OCI-LY7 (cell line): ENCODE measurements around the gene AKAP13. TPM values are rescaled to one million over a fixed set of nuclear protein-coding genes. Genes with fewer than 3 reads are reported as not detected.

Experiments
- BruUV-seq: library from RNA; stranded (reverse); fragments of 400-500 nt; replicated peaks from 2 replicates; lab custom pipeline; 2021; lab: Mats Ljungman, UMichigan
- CTCF ChIA-PET: fragments of 300-600 bp; sonication (Branson Sonifier 250); formaldehyde crosslinking; loops from one replicate; lab custom pipeline; 2022; ENCODE audit warnings: antibody characterized with exemption; ENCODE audit not compliant: unreplicated experiment; lab: Charles Lee
- POLR2A ChIA-PET: fragments of 300-600 bp; sonication (Branson Sonifier 250); formaldehyde crosslinking; loops from one replicate; lab custom pipeline; 2022; ENCODE audit warnings: antibody characterized with exemption; lab: Charles Lee
- DNase-seq: peaks from one replicate; pipeline ENCODE4 v3.0.0-alpha.2; 2015; ENCODE audit warnings: low spot score
- H2AFZ ChIP-seq: fragments of 200-600 bp; sonication (generic), shearing (Covaris generic); 2 replicates; pipeline ENCODE4 v1.6.1; 2014; ENCODE audit warnings: mild to moderate bottlenecking, antibody characterized with exemption, low read length, moderate library complexity
- H3K27ac ChIP-seq: fragments of 200-600 bp; sonication (generic); 2 replicates; pipeline ENCODE4 v1.5.1; 2014; ENCODE audit warnings: mixed run types, low read depth, mild to moderate bottlenecking, moderate library complexity, low read length, inconsistent platforms; ENCODE audit not compliant: poor library complexity, severe bottlenecking
- H3K36me3 ChIP-seq: fragments of 200-600 bp; sonication (generic); 2 replicates; pipeline ENCODE4 v1.6.1; 2014; ENCODE audit warnings: mild to moderate bottlenecking, antibody characterized with exemption, low read length, moderate library complexity, mixed read lengths; ENCODE audit not compliant: insufficient read depth
- H3K4me1 ChIP-seq: fragments of 200-600 bp; sonication (generic); 2 replicates; pipeline ENCODE4 v1.5.1; 2014; ENCODE audit warnings: mild to moderate bottlenecking, low read length; ENCODE audit not compliant: insufficient read depth, poor library complexity, severe bottlenecking
- H3K4me2 ChIP-seq: fragments of 200-600 bp; sonication (generic); 2 replicates; pipeline ENCODE4 v1.6.1; 2014; ENCODE audit warnings: mild to moderate bottlenecking, low read length
- H3K4me3 ChIP-seq: fragments of 200-600 bp; sonication (generic); 2 replicates; pipeline ENCODE4 v1.5.1; 2014; ENCODE audit warnings: mild to moderate bottlenecking, low read depth, low read length; ENCODE audit not compliant: poor library complexity, severe bottlenecking
- H3K79me2 ChIP-seq: fragments of 200-600 bp; sonication (generic); 2 replicates; pipeline ENCODE4 v1.6.1; 2016; ENCODE audit warnings: low read depth, mild to moderate bottlenecking, low read length, moderate library complexity, mixed read lengths; ENCODE audit not compliant: insufficient read depth
- H3K9me2 ChIP-seq: fragments of 200-600 bp; sonication (generic); 2 replicates; pipeline ENCODE4 v1.6.1; 2016; ENCODE audit warnings: mild to moderate bottlenecking, low read length, mixed read lengths; ENCODE audit not compliant: insufficient read depth
- H3K9me3 ChIP-seq: fragments of 200-600 bp; sonication (generic); 2 replicates; pipeline ENCODE4 v1.6.1; 2014; ENCODE audit warnings: mild to moderate bottlenecking, mixed run types, low read length, mixed read lengths
- H4K20me1 ChIP-seq: fragments of 200-600 bp; sonication (generic); 2 replicates; pipeline ENCODE4 v1.6.1; 2014; ENCODE audit warnings: mild to moderate bottlenecking, antibody characterized with exemption, low read length, moderate library complexity, mixed read lengths; ENCODE audit not compliant: insufficient read depth
- EZH2phosphoT487 ChIP-seq: fragments of 200-600 bp; sonication (generic); IDR thresholded peaks from 2 replicates; pipeline ENCODE4 v1.6.1; 2018; ENCODE audit warnings: low read depth, borderline replicate concordance, mild to moderate bottlenecking, mixed run types, antibody characterized with exemption, low read length, moderate library complexity, mixed read lengths
- intact Hi-C: fragments of 100-400 bp; cut with micrococcal nuclease; formaldehyde crosslinking; loops from one replicate; pipeline ENCODE4 v1.10.0; 2022; ENCODE audit not compliant: unreplicated experiment
- total RNA-seq, 2 experiments: library from RNA; depleted of rRNA in 1 of 2; stranded (reverse); fragments of >200 nt in 1 of 2; shearing (Covaris generic) in 1 of 2; gene quantifications; 2 replicates each; pipeline ENCODE4 v1.2.3, GENCODE V29; 2014 to 2022
- TF ChIP-seq, protein P1 (sequence below): fragments of 200-600 bp; sonication (generic); conservative IDR thresholded peaks from 2 replicates; pipeline ENCODE4 v1.5.1; 2014; ENCODE audit warnings: mild to moderate bottlenecking, antibody characterized with exemption, low read length, moderate library complexity, mixed read lengths

AKAP13 gene
- total RNA-seq, 2 experiments from 2014 or later: 140 to 250 TPM

DNA sequence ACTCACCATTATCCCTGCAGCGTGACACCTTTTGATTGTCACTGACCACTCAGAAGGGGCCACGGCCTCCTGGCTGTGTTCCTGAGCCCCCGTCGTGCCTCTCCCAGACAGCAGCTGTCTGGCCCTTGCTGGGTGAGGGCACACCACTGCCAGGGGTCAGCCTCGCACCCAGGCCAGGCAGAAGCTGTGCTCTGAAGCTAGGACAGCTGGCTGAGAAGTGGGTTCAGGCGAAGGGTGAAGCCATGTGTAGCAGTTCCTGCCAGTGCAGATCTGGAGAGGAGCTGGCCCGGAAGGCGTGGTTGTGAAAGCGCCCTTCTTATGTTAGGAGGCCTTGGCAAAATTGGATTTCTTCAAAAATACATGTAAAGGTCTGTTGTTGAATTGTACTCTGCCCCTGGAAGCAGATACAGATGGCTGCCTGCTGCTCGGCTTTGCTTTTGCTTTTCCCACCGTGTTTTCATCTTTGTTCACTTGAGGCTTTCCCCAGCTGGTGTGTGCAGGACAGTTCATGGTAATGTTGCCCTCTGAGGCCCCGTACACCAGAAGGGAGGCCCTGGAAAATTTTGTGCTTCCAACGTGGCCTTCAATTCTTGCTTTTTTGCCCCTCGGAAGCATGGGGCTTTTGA lies 365.2 kb downstream of the AKAP13 start:
- ChIA-PET POLR2A (no interaction called here), CTCF (interaction anchor here (0.6 kb wide), 1 partner anchor 19 kb away, joined by 3 read pairs; no protein-coding TSS in a partner anchor)
- Histone ChIP-seq H2AFZ (no peak overlapping the region), H3K9me2 (no peaks in the 10 kb centered on the region), H3K36me3 (peaks cover 88% of the 10 kb centered on the region), H3K4me3 (no peak overlapping the region), H3K9me3 (no peaks in the 10 kb centered on the region), H3K27ac (no peak overlapping the region), H3K4me2 (no peak overlapping the region), H3K4me1 (no peaks in the 10 kb centered on the region), H3K79me2 (no peaks in the 10 kb centered on the region), H4K20me1 (no peaks in the 10 kb centered on the region)
- no TSS peak for BruUV-seq
- intact Hi-C loops: no loop called here
- no peak for DNase-seq
- no peak for TF ChIP-seq EZH2phosphoT487
- TF ChIP-seq, protein P1, sequence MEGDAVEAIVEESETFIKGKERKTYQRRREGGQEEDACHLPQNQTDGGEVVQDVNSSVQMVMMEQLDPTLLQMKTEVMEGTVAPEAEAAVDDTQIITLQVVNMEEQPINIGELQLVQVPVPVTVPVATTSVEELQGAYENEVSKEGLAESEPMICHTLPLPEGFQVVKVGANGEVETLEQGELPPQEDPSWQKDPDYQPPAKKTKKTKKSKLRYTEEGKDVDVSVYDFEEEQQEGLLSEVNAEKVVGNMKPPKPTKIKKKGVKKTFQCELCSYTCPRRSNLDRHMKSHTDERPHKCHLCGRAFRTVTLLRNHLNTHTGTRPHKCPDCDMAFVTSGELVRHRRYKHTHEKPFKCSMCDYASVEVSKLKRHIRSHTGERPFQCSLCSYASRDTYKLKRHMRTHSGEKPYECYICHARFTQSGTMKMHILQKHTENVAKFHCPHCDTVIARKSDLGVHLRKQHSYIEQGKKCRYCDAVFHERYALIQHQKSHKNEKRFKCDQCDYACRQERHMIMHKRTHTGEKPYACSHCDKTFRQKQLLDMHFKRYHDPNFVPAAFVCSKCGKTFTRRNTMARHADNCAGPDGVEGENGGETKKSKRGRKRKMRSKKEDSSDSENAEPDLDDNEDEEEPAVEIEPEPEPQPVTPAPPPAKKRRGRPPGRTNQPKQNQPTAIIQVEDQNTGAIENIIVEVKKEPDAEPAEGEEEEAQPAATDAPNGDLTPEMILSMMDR: no peak

- no peak for TF ChIP-seq EZH2phosphoT487
- TF ChIP-seq, protein P1: no peak
- Histone ChIP-seq H3K36me3 (peaks cover 79% of the 10 kb centered on the region), H3K4me1 (no peaks in the 10 kb centered on the region), H3K27ac (no peak overlapping the region), H2AFZ (no peak overlapping the region), H3K9me3 (no peaks in the 10 kb centered on the region), H3K4me3 (no peak overlapping the region), H3K9me2 (no peaks in the 10 kb centered on the region), H3K4me2 (no peak overlapping the region), H3K79me2 (no peaks in the 10 kb centered on the region), H4K20me1 (no peaks in the 10 kb centered on the region)
- no peak for DNase-seq
- no TSS peak for BruUV-seq
- intact Hi-C loops: no loop called here
- CTCF ChIA-PET: interaction anchor here (0.6 kb wide), 1 partner anchor 10 kb away, joined by 3 read pairs; no protein-coding TSS in a partner anchor
- POLR2A ChIA-PET: interaction anchor here (0.7 kb wide), 1 partner anchor 189 kb away, joined by 3 read pairs; no protein-coding TSS in a partner anchor
Measured at GRCh38 chr15:85746641-85747040, 366.2 kb downstream of the AKAP13 start.

DNA sequence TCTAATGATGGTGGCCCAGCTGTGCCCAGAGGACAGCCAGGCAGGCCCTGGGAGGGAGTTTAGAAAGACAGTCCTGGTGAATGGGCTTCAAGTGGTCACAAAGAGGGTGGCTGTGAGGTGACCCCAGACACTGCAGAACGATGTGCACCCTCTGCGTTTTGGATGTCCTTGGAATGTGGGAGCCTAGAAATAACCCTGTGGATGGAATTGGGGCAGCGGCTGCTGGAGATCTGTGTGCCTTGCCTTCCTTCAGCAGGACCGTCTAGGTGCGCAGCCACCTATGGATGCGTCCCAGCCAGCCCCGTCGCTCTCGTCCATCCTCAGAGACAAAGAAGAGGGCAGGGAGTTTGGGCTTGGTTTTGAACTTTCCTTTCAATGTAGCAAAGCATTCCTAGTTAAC lies 367.8 kb downstream of the AKAP13 start:
- no peak for DNase-seq
- no peak overlapping the region for H2AFZ ChIP-seq
- H3K4me1 ChIP-seq: no peaks in the 10 kb centered on the region
- H3K4me2 ChIP-seq: no peak overlapping the region
- ChIA-PET CTCF (no interaction called here), POLR2A (no interaction called here)
- TF ChIP-seq, protein P1: no peak
- TF ChIP-seq EZH2phosphoT487: no peak
- no peaks in the 10 kb centered on the region for H3K79me2 ChIP-seq
- H3K36me3 ChIP-seq: peaks cover 64% of the 10 kb centered on the region
- no TSS peak for BruUV-seq
- no peak overlapping the region for H3K27ac ChIP-seq
- intact Hi-C loops: no loop called here
- no peaks in the 10 kb centered on the region for H3K9me2 ChIP-seq
- no peaks in the 10 kb centered on the region for H3K9me3 ChIP-seq
- no peaks in the 10 kb centered on the region for H4K20me1 ChIP-seq
- no peak overlapping the region for H3K4me3 ChIP-seq
